Neural cell (in vitro differentiated cells): ENCODE results near the gene SMCO4. TPM values are rescaled to one million over a fixed set of nuclear protein-coding genes. Genes with fewer than 3 reads are reported as not detected.
A peak's percentile ranks its signal among the peaks of the same experiment; 100 is the strongest.

ENCODE experiments used
- H2AFZ ChIP-seq: fragments of 200-600, 300-800 bp; sonication (generic), shearing (Covaris generic); 2 replicates; pipeline ENCODE4 v1.6.0; 2014; ENCODE audit warnings: low read depth, mild to moderate bottlenecking, antibody characterized with exemption, low read length, moderate library complexity
- H3F3A ChIP-seq: fragments of 200-600 bp; shearing (Covaris generic); 2 replicates; pipeline ENCODE4 v1.6.1; 2016; ENCODE audit warnings: mild to moderate bottlenecking, moderate library complexity, mixed read lengths, antibody characterized with exemption, low read length; ENCODE audit not compliant: insufficient read depth, poor library complexity, severe bottlenecking
- H3K27ac ChIP-seq: fragments of 200-600, 300-800 bp; sonication (generic), shearing (Covaris generic); 2 replicates; pipeline ENCODE4 v1.5.1; 2014; ENCODE audit warnings: mild to moderate bottlenecking, low read length, moderate library complexity
- H3K27me3 ChIP-seq: fragments of 300-800, 200-600 bp; sonication (generic), shearing (Covaris generic); 2 replicates; pipeline ENCODE4 v1.6.0; 2014; ENCODE audit warnings: mild to moderate bottlenecking, low read depth, low read length, moderate library complexity; ENCODE audit not compliant: insufficient read depth
- H3K36me3 ChIP-seq: fragments of 300-800, 200-600 bp; sonication (generic), shearing (Covaris generic); 2 replicates; pipeline ENCODE4 v1.5.1; 2014; ENCODE audit warnings: mild to moderate bottlenecking, antibody characterized with exemption, low read length, moderate library complexity; ENCODE audit not compliant: insufficient read depth
- H3K4me2 ChIP-seq: fragments of 300-800, 200-600 bp; sonication (generic), shearing (Covaris generic); 2 replicates; pipeline ENCODE4 v1.6.0; 2014; ENCODE audit warnings: mild to moderate bottlenecking, low read length
- H3K4me3 ChIP-seq: fragments of 300-800, 200-600 bp; sonication (generic), shearing (Covaris generic); 2 replicates; pipeline ENCODE4 v1.5.1; 2014; ENCODE audit warnings: mild to moderate bottlenecking, low read length, moderate library complexity
- H3K79me2 ChIP-seq: fragments of 200-600 bp; shearing (Covaris generic); replicated peaks from 2 replicates; pipeline ENCODE4 v1.6.0; 2014; ENCODE audit warnings: mild to moderate bottlenecking, low read length, moderate library complexity; ENCODE audit not compliant: insufficient read depth
- H3K9ac ChIP-seq: fragments of 300-800, 200-600 bp; sonication (generic), shearing (Covaris generic); 2 replicates; pipeline ENCODE4 v1.6.1; 2016; ENCODE audit warnings: mild to moderate bottlenecking, low read length, mixed read lengths
- H3K9me2 ChIP-seq: fragments of 200-600 bp; shearing (Covaris generic); 2 replicates; pipeline ENCODE4 v1.6.1; 2016; ENCODE audit warnings: mild to moderate bottlenecking, low read length, mixed read lengths; ENCODE audit not compliant: insufficient read depth
- H3K9me3 ChIP-seq: fragments of 200-600, 300-800 bp; sonication (generic), shearing (Covaris generic); 2 replicates; pipeline ENCODE4 v1.6.1; 2016; ENCODE audit warnings: mild to moderate bottlenecking, mixed run types, low read length, moderate library complexity, mixed read lengths
- H4K20me1 ChIP-seq: fragments of 200-600 bp; shearing (Covaris generic); 2 replicates; pipeline ENCODE4 v1.6.1; 2016; ENCODE audit warnings: mild to moderate bottlenecking, mixed run types; ENCODE audit not compliant: insufficient read depth
- EP300 ChIP-seq: fragments of 450-650 bp; conservative IDR thresholded peaks from 2 replicates; pipeline ENCODE4 v1.6.1; 2014; ENCODE audit warnings: antibody characterized with exemption, mild to moderate bottlenecking, moderate library complexity; ENCODE audit not compliant: poor library complexity, severe bottlenecking
- EZH2 ChIP-seq: fragments of 200-600, 300-800 bp; shearing (Covaris generic), sonication (generic); IDR thresholded peaks from 2 replicates; pipeline ENCODE4 v1.6.1; 2014; ENCODE audit warnings: antibody characterized with exemption, low read length, borderline replicate concordance, mild to moderate bottlenecking; ENCODE audit not compliant: insufficient read depth, poor library complexity, severe bottlenecking
- MXI1 ChIP-seq: fragments of 450-650 bp; conservative IDR thresholded peaks from 2 replicates; pipeline ENCODE4 v1.6.1; 2014; ENCODE audit warnings: antibody characterized with exemption, mild to moderate bottlenecking; ENCODE audit not compliant: poor library complexity, severe bottlenecking
- POLR2AphosphoS5 ChIP-seq: IDR thresholded peaks from 2 replicates; pipeline ENCODE4 v1.6.1; 2012
- RAD21 ChIP-seq: fragments of 450-650 bp; conservative IDR thresholded peaks from 2 replicates; pipeline ENCODE4 v1.6.1; 2014; ENCODE audit warnings: antibody characterized with exemption, mild to moderate bottlenecking, moderate library complexity
- REST ChIP-seq: IDR thresholded peaks from 2 replicates; pipeline ENCODE4 v1.6.1; 2012; ENCODE audit warnings: borderline replicate concordance
- SMC3 ChIP-seq: fragments of 450-650 bp; conservative IDR thresholded peaks from 2 replicates; pipeline ENCODE4 v1.6.1; 2014; ENCODE audit warnings: antibody characterized with exemption, mild to moderate bottlenecking, moderate library complexity; ENCODE audit not compliant: poor library complexity
- TAF1 ChIP-seq: IDR thresholded peaks from 2 replicates; pipeline ENCODE4 v1.6.1; 2012; ENCODE audit warnings: low read depth
- polyA plus RNA-seq: library from polyadenylated mRNA; depleted of rRNA; stranded (reverse); fragments of >200 nt; gene quantifications from 2 replicates; pipeline ENCODE4 v1.2.3, GENCODE V29; 2014
- TF ChIP-seq, protein P1 (sequence below): fragments of 450-650 bp; IDR thresholded peaks from 2 replicates; pipeline ENCODE4 v1.5.1; 2014; ENCODE audit warnings: antibody characterized with exemption, mild to moderate bottlenecking, moderate library complexity; ENCODE audit not compliant: poor library complexity, severe bottlenecking

The SMCO4 gene
- polyA plus RNA-seq, 1 donor from 2014 or later: 10.0 TPM

GRCh38 chr11:93542811-93543229 is 371 bp downstream of the SMCO4 start:
- Histone ChIP-seq H3K36me3 (no peaks in the 10 kb centered on the region), H3K79me2 (peaks cover 9% of the 10 kb centered on the region), H3K9ac (peak overlapping the region; percentile 64), H3K27ac (no peak overlapping the region), H4K20me1 (no peaks in the 10 kb centered on the region), H3K9me2 (no peaks in the 10 kb centered on the region), H3K4me2 (peak overlapping the region; percentile 15), H3K9me3 (no peaks in the 10 kb centered on the region), H3K27me3 (no peaks in the 10 kb centered on the region), H3F3A (no peaks in the 10 kb centered on the region), H2AFZ (peak overlapping the region; percentile 37), H3K4me3 (peak overlapping the region; percentile 81)
- TF ChIP-seq EZH2: no peak
- TF ChIP-seq REST: no peak
- no peak for TF ChIP-seq POLR2AphosphoS5
- no peak for TF ChIP-seq TAF1
- TF ChIP-seq, protein P1, sequence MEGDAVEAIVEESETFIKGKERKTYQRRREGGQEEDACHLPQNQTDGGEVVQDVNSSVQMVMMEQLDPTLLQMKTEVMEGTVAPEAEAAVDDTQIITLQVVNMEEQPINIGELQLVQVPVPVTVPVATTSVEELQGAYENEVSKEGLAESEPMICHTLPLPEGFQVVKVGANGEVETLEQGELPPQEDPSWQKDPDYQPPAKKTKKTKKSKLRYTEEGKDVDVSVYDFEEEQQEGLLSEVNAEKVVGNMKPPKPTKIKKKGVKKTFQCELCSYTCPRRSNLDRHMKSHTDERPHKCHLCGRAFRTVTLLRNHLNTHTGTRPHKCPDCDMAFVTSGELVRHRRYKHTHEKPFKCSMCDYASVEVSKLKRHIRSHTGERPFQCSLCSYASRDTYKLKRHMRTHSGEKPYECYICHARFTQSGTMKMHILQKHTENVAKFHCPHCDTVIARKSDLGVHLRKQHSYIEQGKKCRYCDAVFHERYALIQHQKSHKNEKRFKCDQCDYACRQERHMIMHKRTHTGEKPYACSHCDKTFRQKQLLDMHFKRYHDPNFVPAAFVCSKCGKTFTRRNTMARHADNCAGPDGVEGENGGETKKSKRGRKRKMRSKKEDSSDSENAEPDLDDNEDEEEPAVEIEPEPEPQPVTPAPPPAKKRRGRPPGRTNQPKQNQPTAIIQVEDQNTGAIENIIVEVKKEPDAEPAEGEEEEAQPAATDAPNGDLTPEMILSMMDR: no peak
- no peak for TF ChIP-seq RAD21
- no peak for TF ChIP-seq EP300
- no peak for TF ChIP-seq MXI1
- TF ChIP-seq SMC3: no peak

DNA sequence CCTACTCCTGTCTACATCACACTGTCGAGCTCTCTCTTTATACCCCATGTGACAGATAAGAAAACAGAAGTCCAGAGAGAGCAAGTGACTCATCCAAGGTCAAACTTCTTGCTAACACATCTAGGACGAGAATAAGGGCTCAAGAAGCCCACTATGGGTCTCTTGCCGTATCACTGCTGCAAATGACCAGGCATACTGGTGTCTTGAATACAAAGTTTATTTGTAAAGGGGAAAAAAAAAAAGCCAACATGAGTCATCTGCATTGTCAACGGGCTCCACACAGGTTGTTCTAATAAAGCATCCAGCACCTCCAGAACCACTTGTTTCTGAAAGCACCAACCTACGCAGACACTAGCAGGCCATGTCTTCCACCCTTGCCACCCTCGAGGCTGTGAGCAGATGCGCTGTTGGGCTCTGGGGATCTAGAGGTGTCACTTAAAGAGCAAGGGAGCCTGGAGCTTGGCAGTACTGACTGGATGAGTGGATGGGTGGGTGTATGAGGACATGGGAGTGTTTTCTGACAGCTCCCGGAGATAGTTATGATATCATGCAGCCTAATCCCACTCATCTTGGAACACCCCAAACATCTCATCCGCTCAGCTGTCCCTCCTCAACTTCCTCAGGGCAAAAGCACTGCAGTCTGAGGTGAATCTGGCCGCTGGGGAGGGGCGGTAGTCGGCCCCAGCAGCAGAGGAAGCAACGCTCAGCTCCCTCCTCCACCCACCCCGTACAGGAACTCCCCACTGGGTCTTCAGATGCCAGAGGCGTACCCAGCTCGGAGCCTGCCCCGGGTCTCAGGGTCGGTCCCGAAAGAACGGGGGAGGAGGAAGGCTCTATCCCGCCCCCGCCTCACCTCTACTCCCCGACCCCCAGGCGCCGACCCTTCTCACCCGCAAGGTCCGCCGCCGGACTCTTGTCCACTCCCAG is 1.0 kb downstream of the SMCO4 start:
- Histone ChIP-seq H3K79me2 (peaks cover 9% of the 10 kb centered on the region), H2AFZ (peak overlapping the region; percentile 37), H3K27me3 (no peaks in the 10 kb centered on the region), H4K20me1 (no peaks in the 10 kb centered on the region), H3K4me2 (peak overlapping the region; percentile 15), H3K4me3 (peak overlapping the region; percentile 81), H3K27ac (no peak overlapping the region), H3K36me3 (no peaks in the 10 kb centered on the region), H3K9ac (peak overlapping the region; percentile 64), H3F3A (no peaks in the 10 kb centered on the region), H3K9me2 (no peaks in the 10 kb centered on the region), H3K9me3 (no peaks in the 10 kb centered on the region)
- TF ChIP-seq RAD21 (peak; percentile 3), EP300 (no peak)
